ENCODE measurements around the gene PGAP3.

The PGAP3 gene

DNA sequence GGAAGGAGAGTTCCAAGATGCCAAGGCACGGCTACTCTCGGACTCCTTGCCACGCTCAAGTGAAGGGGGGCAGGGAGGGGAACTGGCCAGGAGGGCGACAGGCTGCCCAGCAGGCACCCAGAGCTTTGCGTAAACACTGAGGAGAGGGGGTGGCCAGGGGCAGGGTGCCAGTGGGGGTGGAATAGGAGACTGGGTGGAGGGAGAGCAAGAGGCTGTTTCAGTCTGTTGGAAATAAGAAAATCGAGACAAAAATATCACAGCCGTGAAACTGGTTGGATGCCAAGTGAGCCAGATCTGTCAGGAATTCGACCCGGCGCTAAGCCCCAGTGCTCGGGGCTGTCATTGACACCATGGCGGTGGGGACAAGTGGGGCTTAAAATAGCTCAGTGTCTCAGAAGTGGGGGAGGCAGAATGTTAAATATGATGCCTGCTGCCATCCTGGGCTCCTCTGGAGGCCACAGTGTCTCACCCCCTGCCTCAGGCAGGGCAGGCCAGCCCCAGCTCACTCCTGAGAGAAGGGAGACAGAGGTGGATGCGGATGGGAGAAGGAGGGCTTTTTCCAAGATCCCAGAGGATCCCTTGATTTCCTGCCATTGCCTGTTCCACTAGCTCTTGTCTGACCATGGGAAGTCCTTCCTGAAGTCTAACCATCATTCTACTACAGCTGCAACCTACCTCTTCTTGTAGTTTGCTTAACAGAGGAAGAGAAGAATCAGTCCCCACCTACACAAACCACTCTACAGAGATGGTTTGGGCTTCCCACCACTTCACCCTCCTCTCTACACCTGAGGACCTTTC, 10.1 kb downstream of the PGAP3 start:
- Histone ChIP-seq H3K36me3 (ENCODE audit: control insufficient read depth, insufficient read depth, low read length) (peaks cover 2% of the 10 kb centered on the region), H3K27ac (ENCODE audit: low read depth, low read length) (no peak overlapping the region), H3K27me3 (ENCODE audit: control insufficient read depth, insufficient read depth, low read length) (no peaks in the 10 kb centered on the region), H3K9ac (ENCODE audit: low read length) (no peak overlapping the region), H3K4me3 (ENCODE audit: low read length) (no peak overlapping the region), H3K4me1 (ENCODE audit: control insufficient read depth, insufficient read depth, low read length) (no peaks in the 10 kb centered on the region)

- Histone ChIP-seq H3K27ac (ENCODE audit: low read depth, low read length) (no peak overlapping the region), H3K4me1 (ENCODE audit: control insufficient read depth, insufficient read depth, low read length) (no peaks in the 10 kb centered on the region), H3K9ac (ENCODE audit: low read length) (no peak overlapping the region)
Measured at GRCh38 chr17:39677072-39677471, 10.8 kb downstream of the PGAP3 start.

GRCh38 chr17:39676198-39676819, 11.5 kb downstream of the PGAP3 start:
- Histone ChIP-seq H3K27ac (ENCODE audit: low read depth, low read length) (no peak overlapping the region), H3K4me3 (ENCODE audit: low read length) (no peak overlapping the region), H3K36me3 (ENCODE audit: control insufficient read depth, insufficient read depth, low read length) (peaks cover 2% of the 10 kb centered on the region), H3K9ac (ENCODE audit: low read length) (no peak overlapping the region), H3K27me3 (ENCODE audit: control insufficient read depth, insufficient read depth, low read length) (peaks cover 3% of the 10 kb centered on the region), H3K4me1 (ENCODE audit: control insufficient read depth, insufficient read depth, low read length) (no peaks in the 10 kb centered on the region)

More at GRCh38 chr17:39677072-39677471, 10.8 kb downstream of the PGAP3 start:
- H3K36me3 ChIP-seq (ENCODE audit: control insufficient read depth, insufficient read depth, low read length), result peaks cover 2% of the 10 kb centered on the region
- no peaks in the 10 kb centered on the region for H3K27me3 ChIP-seq (ENCODE audit: control insufficient read depth, insufficient read depth, low read length)
- no peak overlapping the region for H3K4me3 ChIP-seq (ENCODE audit: low read length)

DNA sequence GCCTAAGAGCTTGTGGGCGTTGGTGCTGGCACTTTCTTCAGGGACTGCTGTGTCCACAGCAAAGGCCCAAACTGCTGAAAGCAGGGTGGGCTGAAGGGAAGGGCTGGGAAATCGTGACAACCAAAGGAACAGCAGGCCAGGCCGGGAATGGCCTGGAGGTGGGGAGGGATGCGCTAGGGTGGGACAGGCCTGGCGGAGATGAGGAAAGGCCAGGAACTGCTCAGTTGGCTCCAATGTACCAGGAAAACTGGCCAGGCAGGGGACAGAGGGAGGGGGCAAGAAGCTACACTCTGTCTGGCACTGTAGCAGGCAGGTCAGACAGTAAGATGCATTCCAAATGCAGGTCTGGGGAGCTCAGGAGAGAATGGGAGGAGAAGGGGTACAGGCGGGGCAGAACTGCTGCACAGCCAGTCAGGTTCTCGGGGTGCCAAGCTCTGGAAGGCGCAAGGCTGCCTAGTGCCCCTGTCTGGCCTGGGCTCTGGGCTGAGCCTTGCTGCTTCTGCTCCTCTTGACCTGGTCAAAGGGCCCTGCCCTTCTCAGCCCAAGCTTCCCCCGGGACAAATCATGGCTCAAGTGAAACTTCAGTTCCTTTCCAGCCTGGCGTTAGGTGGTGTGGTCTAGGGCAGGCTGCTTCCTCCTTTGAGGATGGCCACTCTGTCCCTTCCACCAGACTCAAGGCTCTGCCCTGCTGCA, 12.3 kb downstream of the PGAP3 start:
- H3K36me3 ChIP-seq (ENCODE audit: control insufficient read depth, insufficient read depth, low read length), result no peaks in the 10 kb centered on the region
- no peak overlapping the region for H3K4me3 ChIP-seq (ENCODE audit: low read length)
- no peaks in the 10 kb centered on the region for H3K4me1 ChIP-seq (ENCODE audit: control insufficient read depth, insufficient read depth, low read length)
- H3K27ac ChIP-seq (ENCODE audit: low read depth, low read length), result no peak overlapping the region
- H3K27me3 ChIP-seq (ENCODE audit: control insufficient read depth, insufficient read depth, low read length), result peaks cover 10% of the 10 kb centered on the region
- H3K9ac ChIP-seq (ENCODE audit: low read length), result no peak overlapping the region

- Histone ChIP-seq H3K36me3 (ENCODE audit: control insufficient read depth, insufficient read depth, low read length) (no peaks in the 10 kb centered on the region), H3K4me1 (ENCODE audit: control insufficient read depth, insufficient read depth, low read length) (no peaks in the 10 kb centered on the region), H3K27me3 (ENCODE audit: control insufficient read depth, insufficient read depth, low read length) (peaks cover 15% of the 10 kb centered on the region), H3K27ac (ENCODE audit: low read depth, low read length) (no peak overlapping the region), H3K4me3 (ENCODE audit: low read length) (no peak overlapping the region), H3K9ac (ENCODE audit: low read length) (no peak overlapping the region)
Measured at GRCh38 chr17:39674702-39675389, 13.0 kb downstream of the PGAP3 start.

DNA sequence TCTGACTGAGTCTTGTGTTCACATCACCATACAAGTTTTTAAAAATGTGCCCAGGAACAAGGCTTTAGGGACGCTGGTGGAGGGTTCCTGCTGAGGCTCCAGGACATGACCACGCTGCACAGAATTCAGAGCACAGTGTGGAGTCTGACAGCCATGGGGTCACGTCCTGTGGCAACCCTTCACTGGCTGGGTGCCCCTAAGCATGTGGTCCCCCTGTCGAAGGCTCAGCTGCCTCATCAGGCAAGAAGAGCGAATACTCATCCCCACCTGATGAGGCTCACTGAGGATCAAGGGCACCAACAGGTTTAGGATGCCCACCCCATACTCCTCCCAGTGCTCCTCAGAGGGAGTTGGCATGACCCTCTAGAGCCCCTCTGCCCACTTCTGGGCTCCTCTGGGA, 13.7 kb downstream of the PGAP3 start:
- Histone ChIP-seq H3K27ac (ENCODE audit: low read depth, low read length) (no peak overlapping the region), H3K36me3 (ENCODE audit: control insufficient read depth, insufficient read depth, low read length) (no peaks in the 10 kb centered on the region), H3K9ac (ENCODE audit: low read length) (no peak overlapping the region), H3K4me1 (ENCODE audit: control insufficient read depth, insufficient read depth, low read length) (no peaks in the 10 kb centered on the region), H3K27me3 (ENCODE audit: control insufficient read depth, insufficient read depth, low read length) (peaks cover 19% of the 10 kb centered on the region), H3K4me3 (ENCODE audit: low read length) (no peak overlapping the region)

DNA sequence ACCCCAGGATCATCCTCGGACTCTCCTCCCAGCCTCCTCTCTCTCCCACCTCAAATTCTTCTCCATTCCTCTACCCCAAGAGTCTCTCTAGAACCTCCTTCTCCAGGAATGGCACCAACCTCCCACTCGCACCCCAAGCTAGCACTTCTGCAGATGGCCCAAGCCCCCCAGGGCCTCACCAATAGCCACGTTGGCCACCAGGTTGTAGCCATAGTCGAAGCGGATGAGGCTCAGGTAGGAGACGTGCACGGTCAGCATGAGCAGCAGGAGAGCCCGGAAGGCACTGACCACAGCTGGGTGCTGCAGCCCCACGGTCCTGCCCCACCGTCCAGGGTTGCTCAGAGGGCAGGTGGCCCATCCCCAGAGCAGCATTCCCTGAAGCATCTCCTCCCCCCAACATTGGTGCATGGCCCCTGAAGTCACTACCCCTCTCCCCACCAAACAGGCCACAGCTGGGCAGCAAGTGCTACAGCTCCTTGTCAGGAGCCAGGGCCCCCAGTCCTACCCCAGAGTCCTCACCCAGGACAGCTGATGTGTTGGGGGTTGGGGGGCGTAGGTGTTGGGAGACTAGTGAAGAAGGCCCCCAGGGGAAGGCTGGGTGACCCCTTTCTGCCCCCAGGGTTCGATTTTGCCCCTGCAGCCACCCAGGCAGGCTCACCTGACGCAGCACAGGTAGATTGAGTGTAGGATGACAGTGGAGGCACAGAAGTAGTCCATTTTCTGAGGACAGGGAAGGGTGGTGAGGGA, 14.3 kb downstream of the PGAP3 start:
- Histone ChIP-seq H3K4me3 (ENCODE audit: low read length) (no peak overlapping the region), H3K27ac (ENCODE audit: low read depth, low read length) (no peak overlapping the region), H3K9ac (ENCODE audit: low read length) (no peak overlapping the region), H3K36me3 (ENCODE audit: control insufficient read depth, insufficient read depth, low read length) (no peaks in the 10 kb centered on the region), H3K4me1 (ENCODE audit: control insufficient read depth, insufficient read depth, low read length) (no peaks in the 10 kb centered on the region), H3K27me3 (ENCODE audit: control insufficient read depth, insufficient read depth, low read length) (peaks cover 20% of the 10 kb centered on the region)

DNA sequence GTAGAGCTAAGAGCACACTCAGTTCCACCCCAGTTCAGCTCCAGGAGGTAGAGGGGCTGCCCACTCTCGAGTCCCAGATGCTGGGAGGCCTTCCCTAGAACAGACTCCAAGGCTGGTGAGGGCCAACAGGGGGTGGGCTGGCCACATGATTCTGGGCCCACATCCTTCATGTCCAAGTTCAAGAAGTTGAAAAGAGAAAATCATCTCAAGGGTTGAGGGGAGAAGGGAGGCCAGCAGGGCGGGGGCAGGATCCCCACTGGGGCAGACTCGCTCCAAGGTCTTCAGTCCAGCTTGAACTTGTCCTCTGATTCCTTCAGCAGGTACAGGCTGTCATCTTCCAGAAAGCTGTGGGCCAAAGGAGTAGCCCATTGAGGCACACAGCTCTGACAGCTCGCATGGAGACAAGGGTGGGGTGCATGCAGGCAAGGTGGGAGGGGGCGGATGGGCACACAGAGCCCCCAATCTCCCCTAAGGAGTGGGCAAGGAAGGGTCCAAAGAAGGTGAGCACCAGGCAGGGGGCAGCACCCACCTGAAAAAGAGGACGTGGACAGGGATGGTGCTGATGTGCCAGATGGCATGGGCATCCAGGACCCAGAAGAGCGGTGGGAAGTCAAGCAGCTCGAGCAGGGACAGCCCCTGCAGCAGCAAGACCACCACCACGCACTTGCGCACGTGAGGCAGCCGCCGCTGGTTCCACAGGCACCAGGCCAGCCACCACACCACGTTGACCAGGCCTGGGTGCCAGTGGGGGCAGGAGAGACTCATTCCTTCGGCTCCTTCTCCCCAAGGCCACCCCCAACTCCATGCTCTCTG, 15.1 kb downstream of the PGAP3 start:
- Histone ChIP-seq H3K36me3 (ENCODE audit: control insufficient read depth, insufficient read depth, low read length) (no peaks in the 10 kb centered on the region), H3K27me3 (ENCODE audit: control insufficient read depth, insufficient read depth, low read length) (peaks cover 20% of the 10 kb centered on the region), H3K4me1 (ENCODE audit: control insufficient read depth, insufficient read depth, low read length) (no peaks in the 10 kb centered on the region), H3K27ac (ENCODE audit: low read depth, low read length) (no peak overlapping the region), H3K9ac (ENCODE audit: low read length) (no peak overlapping the region), H3K4me3 (ENCODE audit: low read length) (no peak overlapping the region)

DNA sequence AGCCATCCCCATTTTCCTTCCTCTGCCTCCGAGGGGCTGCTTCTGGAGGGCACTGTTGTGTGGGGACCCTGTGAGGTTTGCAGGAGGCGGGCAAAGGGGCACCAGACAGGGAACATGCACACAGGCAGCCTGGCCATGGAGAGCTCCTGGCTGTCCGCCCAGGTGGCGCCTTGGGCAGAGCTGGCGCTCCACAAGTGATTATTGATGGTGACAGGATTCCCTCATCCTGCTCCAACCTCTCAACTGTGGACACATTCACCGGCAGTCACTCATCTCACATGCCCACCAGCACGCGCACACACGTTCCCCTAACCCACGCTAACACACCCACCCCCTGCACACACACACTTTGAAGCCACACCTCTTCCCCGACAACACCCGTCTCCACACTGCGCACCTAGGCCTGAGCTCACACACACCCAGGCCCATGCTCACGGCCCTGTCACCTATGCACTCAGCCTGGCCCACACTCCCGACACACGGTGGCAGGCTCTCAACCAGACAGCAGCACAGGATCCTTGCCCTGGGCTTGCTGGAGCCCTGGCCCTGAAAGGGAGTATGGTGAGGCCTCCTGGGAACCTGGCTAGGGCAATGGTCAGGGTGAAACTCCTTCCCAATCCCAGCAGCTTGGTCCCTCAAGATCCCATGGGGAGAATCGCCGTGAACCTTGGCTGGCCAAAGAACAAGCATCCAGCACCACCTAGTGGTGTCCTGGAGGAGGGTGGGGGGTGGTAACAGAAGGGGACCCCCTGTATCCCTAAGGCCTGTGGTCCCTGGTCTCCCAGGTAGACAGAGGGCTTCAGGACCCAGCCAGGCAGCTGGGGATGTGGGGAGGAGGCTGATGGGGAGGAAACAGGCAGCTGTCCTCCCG, 16.0 kb downstream of the PGAP3 start:
- Histone ChIP-seq H3K36me3 (ENCODE audit: control insufficient read depth, insufficient read depth, low read length) (no peaks in the 10 kb centered on the region), H3K4me3 (ENCODE audit: low read length) (no peak overlapping the region), H3K27me3 (ENCODE audit: control insufficient read depth, insufficient read depth, low read length) (peaks cover 26% of the 10 kb centered on the region), H3K4me1 (ENCODE audit: control insufficient read depth, insufficient read depth, low read length) (no peaks in the 10 kb centered on the region), H3K9ac (ENCODE audit: low read length) (no peak overlapping the region), H3K27ac (ENCODE audit: low read depth, low read length) (no peak overlapping the region)

DNA sequence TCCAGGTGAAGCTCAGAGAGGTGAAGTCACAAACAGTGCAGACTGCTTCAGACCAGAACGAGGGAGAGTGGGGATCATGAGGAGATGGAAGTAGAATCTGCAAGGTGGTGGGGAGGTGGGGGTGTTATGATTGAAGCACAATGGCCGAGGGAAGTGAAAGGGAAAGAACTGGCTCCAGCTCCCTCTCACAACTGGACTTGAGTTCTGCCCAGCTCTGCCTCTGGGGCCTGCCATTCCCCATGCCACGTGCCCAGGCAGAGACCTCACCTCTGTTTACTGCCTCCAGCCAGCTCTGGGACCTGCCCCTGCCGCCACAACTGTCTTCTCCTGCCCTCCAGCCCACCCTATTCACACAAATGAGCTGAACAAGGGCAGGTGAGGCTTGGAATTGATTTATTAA, 17.1 kb downstream of the PGAP3 start:
- H3K27ac ChIP-seq (ENCODE audit: low read depth, low read length), result no peak overlapping the region
- no peak overlapping the region for H3K9ac ChIP-seq (ENCODE audit: low read length)
- peaks cover 29% of the 10 kb centered on the region for H3K27me3 ChIP-seq (ENCODE audit: control insufficient read depth, insufficient read depth, low read length)
- no peaks in the 10 kb centered on the region for H3K4me1 ChIP-seq (ENCODE audit: control insufficient read depth, insufficient read depth, low read length)
- H3K36me3 ChIP-seq (ENCODE audit: control insufficient read depth, insufficient read depth, low read length), result no peaks in the 10 kb centered on the region
- no peak overlapping the region for H3K4me3 ChIP-seq (ENCODE audit: low read length)
